CD4-positive, alpha-beta T cell treated with Interleukin-2 at 100 ng/mL for 4 hours (primary cell): Measurements from ENCODE around the gene HK2.
"Not testable (repeated sequence)": the region's sequence is repeated elsewhere in the genome, so short reads cannot be mapped to it uniquely, and the experiment has no call there.

Experiments used
- DNase-seq: peaks from one replicate; pipeline ENCODE4 v3.0.0-alpha.2; 2020; ENCODE audit warnings: low spot score

The HK2 gene

DNA sequence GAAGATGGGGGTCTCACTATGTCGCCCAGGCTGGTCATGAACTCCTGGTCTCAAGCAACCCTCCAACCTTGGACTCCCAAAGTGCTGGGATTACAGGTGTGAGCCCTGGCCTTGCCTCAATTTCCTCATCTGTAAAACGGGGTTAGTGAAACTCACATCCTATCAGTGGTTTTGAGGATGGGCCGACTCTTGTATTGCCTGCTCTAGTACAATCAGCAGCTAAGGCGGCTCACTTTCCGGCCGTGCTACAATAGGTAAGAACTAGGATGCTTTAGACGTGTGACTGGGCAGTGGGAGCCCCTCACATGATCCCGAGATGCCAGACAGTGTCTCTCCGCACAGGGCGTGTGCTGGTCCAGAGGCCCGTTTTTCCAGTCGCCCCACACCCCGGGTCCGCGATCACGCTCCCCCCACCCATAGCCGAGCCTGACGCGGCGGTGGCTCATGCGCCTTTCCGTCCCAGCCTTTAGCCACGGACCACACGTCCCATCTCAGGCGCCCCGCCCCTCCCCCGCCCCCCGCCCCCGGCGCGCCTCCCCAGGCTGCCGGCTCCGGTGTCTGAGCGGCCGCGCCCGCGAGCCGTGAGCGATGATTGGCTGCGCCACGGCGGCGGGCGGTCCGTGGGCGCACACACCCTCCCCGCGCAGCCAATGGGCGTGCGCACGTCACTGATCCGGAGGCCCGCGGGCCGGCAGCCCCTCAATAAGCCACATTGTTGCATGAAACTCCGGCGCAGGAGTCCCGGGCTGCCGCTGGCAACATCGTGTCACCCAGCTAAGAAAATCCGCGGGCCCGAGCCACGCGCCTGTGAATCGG lies at the start of gene HK2:
HK2 (plus strand) TSS at position 710 of the 816 bp plus-strand sequence. CDS start 454 bp downstream, outside the sequence.
- peak; percentile 77 for DNase-seq

DNA sequence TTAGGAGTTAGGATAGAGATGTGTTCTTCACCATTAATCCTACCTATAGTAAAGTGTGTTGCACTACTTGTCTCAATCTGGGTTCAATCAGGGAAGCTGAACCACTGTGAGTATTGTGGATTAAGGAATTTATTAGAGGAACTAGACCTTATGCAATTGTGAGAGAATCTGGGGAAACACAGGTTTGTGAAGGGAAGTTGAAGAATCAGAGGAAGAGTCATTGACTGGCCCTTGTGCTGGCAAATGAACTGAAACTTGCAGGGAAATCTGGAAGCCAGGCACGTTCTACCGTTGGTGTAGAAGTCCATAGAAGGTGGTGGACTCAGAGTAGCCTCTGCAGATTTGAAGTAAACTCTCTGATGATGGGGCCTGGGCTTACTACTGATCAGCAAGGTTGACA lies 44.7 kb upstream of the HK2 start:
- DNase-seq: no peak

DNA sequence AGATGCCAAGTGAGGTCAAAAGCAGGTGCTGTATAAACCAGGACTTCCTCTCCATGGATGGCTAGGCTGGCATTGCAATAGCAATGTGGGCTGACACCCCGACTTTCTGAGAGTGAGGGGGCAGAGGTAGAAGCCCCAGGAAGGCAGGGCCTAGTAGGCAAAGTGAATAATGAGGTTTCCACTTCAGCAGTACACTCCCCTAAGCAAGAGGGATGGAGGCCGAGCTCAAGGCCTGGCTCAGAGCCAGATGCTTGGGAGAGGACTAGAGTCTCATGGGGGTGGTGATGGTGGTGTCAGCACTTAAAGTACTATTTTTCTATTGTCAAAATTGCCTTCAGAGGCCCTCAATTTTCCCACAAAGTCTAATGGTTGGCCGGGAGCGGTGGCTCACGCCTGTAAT lies 41.6 kb upstream of the HK2 start:
- no peak for DNase-seq

DNA sequence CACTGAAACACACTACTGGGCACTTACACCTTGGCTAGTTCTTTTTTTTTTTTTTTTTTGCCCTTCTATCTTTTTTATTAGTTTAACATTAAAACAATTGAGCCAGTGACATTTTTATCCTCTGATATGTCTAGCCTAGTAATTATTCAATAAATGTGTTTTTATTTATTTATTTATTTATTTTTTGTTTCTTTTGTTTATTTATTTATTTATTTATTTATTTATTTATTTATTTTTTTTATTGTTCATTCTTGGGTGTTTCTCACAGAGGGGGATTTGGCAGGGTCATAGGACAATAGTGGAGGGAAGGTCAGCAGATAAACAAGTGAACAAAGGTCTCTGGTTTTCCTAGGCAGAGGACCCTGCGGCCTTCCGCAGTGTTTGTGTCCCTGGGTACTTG lies 39.0 kb upstream of the HK2 start:
- not testable (repeated sequence) for DNase-seq

DNA sequence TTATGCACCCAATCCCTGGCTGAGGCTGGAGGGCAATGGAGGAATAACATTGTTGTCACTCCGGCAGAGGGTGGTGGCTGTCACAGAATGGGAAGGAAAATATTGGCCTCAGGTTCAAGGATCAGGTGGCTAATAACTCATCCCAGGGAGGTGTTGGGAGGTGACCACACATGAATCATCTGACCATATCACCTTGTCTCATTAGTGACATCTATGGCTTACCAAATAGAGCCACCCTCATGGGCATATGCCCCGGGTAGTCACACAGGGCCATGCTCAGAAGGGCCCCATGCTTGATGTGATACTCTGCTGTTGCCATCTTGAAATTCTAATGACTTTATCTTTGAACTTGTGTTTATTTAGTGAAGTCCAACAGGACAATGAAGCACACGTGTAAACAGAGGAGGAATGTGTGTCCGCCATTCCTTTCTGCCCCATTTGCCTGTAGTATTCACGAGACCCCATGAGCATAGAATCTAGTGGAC lies 27.5 kb upstream of the HK2 start:
- no peak for DNase-seq

DNA sequence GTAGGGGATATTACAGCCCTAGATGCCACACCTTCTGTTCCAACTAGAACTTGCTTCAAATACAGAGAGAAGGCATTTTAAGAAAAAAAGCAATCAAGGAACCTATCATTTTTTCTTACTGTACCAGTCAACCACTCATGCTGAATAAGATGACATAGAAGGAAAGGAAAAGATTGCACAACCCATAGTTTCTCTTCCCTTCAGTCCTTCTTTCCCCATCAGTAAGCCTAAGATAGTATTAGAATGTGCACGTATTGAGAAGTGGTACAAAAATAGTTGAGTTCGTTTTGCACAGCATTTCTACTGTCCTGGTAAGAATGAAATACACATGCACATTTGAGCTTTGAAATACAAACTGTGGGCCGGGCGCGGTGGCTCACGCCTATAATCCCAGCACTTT lies 27.0 kb upstream of the HK2 start:
- DNase-seq: no peak

DNA sequence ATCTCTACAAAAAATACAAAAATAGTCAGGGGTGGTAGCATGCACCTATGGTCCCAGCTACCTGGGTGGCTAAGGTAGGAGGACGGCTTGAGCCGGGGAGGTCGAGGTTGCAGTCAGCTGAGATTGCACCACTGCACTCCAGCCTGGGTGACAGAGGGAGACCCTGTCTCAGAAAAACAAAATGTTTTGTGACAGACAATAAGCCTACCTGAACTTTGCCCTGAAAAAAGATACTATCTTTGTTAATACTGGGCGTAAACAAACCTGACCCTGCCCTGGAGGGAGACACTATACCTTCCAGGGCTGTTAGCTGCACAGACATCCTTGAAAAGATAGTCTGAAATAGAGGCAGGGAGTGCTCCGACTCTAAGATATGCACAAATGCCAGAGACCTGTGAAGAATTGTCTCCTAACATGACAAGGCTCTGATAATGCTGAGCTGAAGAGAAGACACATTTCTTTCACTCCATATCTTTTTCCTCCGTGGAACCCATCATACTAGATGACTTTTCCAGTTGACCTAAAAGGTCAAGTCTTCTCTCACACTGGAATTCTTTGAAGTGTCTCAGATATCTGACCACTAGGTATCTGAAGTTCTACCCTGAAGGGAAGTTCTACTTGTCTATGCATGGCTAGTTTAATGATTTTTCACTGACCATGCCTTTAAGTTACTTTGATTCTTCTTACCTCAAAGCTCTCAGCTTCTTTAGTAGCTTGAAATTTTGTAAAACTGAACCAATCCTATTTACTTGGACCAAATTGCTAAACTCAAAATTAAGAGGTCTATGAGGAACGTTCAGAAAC lies 20.9 kb upstream of the HK2 start:
- DNase-seq: no peak

DNA sequence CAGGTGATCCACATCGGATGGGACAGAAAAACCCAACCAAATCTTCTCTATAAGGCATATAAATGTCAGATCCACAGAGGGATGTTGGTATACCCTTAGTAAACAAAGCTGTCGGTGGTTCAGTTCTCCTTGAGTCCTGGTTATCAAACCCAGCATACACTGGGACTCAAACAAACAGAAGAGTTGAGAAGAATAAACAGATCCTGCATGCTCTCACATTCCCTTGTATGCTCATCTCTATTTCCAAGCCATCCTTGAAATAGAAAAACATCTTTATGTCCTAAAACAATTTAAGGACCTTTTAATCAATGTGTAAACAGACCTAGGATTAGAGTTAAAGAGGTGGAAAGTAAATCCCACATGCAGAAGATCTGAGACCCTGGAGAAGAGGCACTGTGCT lies 19.8 kb upstream of the HK2 start:
- DNase-seq: no peak

DNA sequence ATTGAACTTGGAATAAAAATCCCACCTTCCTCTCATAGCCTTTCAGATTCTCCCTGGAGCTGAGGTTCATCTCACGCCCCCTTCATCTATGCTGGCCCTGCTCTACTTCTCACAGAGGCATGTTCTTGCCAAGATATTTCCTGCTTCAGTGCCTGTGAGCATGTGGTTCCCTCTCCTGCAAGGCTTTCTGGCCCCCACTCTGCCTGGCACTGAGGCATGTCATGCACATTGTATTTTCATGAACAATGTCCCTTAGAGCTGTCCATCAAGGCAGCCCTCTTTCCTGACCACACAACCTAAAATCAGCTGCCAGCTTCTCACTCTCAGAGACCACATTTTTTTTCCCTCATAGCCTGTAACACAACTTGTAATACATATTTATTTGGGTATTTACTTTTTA lies 18.0 kb upstream of the HK2 start:
- no peak for DNase-seq

DNA sequence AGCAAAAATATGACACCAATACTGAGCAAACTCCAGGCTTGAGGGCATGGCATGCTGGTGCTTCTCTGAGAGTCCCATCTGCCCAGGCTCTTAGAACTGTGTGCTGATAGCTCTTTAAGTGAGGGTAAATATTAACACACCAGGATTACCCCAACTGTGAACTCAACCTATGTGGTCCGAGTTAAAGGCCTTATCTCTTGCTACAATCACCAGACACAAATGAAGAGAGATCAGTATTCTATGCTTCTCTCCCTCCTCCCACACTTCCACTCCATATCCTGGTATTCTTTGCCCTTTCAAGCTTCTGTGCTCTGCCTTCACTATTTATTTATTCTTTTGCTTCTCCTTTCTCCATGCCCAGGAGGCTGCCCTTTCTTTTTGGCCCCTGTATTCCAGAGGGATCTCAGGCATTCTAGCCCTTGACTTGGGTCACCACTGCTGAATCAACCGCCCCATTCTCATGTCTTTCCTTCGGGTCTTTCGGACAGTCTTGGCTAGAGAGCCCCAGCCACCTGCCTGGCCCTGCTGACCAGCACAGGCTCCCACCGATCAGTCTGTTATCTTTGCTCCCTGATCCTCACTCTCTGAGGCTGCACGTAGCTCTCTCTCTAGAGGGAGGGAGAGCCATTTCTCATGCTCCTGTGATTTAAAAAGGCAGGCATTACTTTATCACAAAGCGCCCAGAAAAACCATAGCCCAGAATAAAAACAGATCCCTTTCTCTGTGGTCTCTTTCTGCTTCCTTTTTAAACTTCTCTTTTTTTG lies 17.2 kb upstream of the HK2 start:
- no peak for DNase-seq

DNA sequence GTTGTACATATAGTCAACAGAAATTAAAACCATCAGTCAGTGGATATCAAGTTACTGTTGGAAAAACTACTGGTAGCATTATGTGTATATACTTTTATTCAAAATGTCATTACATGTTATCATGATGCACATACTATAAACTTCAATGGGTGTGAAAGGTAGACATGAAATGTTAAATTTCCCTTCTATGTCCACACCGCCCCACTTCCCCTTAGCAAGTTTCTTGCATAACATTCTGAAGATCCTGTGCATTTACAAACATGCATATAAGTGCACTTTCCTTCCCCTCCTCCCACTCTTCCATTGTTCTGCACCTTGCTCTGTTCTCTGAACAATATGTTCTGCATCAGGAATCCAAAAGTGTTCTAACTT lies 16.6 kb upstream of the HK2 start:
- no peak for DNase-seq

DNA sequence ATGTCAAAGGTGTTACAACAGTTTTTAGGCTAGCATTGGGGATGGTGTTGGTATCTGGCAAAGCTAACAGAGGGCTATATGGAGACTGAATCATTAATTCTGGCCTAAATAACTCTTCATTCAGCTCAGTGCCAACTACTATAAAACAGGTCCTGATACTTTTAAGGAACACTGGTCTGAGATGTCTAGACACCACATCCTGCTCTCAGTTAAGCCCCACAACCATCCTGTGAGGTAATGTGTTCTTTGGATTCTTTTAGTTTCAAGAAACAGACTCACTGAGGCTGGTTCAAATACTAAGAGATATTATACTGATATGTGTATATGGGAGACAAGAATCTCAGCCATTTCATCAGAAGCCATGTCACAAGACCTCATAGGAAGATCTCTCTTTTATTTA lies 14.2 kb upstream of the HK2 start:
- DNase-seq: no peak

DNA sequence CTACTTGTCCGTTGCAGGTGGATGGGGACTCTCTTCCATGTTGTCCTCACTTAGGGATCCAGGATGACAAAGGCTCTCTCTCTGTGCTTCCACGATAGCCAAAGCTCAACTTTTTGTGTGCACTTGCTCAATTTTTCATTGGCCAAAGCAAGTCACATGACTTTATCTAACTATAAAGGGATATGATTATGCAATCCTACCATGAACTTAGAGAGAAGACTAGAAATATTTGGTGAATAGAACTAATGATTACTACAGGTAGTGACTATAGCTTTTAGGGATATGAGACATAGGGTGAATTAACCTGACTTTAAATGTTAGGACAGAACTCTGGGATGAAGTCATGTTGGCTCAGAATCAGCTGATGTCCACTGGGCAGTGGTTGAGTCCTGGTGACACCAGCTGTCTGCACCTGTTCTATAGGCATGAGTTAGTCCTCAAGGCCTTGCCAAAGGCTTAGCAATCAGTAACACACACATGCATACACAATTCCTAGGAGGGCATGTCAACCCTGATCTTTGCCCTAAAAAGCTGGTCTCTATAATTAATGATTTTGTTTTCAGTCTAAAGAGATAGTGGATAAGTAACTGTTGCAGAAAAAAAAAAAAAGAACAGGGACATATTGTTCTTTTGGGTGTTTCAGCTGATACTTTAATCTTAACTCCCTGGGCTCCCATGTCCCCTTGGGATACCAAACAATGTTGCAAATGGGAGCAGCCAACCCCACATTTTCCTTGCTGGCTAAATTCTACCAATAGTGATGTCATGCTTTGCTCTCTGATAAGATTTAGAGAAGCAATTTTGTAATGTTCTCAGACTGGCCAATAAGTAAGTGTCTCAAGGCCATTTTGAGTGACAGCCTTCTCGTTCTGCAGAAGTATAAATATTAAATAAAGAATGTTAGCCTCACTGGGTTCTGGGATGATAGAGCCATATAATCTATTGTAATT lies 12.5 kb upstream of the HK2 start:
- no peak for DNase-seq

DNA sequence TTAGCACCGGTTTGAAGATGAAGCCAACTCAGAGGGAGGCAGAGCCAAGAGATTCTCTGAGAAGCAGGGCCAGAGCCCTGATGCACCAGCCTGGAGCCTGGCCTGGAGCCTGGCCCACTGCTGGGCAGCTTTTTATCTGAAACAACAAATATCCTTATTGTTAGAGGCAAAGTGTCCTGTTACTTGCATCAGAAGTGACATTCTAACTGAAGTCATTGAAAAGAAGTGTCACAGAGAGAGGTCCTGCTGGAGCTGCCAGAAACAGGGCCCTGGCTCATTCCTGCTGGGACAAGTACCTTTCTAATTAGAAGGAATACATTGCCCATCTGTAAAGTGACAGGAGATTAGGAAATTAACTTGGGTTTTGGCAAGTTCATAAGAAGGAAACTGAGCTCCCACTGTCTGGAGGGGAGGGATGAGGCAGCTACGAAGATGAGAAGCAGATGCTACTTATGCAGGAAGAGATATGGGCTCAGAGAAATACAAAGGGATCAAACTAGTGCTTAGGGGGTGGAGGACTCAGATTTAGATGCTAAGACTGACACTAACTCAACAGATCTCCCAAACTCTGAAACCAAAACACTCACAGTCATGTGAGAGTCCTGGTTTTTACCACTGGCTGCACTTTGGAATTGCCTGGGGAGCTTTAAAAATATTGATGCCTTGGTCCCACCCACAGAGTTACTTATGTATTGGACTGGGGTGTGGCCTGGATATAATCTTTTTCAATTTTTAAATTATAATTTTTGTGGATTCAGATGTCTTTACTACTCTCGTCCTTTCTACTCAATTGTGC lies 11.0 kb upstream of the HK2 start:
- no peak for DNase-seq

DNA sequence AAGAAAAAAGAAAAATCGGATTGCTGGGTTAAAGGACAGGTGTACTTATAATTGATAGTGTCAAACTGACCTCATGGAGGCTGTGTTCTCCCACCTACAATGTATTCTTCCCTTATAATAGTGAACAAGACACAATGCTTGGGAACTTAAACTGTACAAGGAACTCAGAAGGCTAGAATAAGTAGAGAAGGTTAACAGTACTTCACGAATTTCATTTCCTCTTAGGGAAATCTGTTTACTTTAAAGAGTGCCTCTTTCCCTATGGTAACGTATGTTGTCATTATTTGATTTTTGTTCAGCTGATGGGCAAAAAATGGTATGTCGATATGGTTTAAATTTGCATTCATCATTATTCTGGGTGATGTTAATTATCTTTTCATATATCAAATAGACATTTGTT lies 9.2 kb upstream of the HK2 start:
- no peak for DNase-seq

DNA sequence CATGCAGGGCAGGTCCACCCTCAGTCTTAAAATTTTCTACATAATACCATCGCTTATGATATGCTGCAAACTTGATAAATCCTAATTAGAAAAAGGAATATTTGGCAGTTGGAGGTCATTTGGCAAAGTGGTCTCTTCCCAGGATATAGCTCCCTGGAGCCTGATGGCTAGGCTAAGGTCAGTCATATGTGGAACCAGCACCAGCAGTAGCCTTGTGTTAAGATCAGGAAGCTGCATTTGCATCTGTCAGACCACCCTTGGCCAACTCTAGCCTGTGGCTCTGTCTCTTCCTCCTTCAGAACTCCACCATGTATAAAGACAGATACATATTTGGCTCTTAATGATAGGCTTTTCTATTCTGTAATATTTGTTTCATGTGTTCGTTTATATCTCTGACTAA lies 5.4 kb upstream of the HK2 start:
- no peak for DNase-seq

DNA sequence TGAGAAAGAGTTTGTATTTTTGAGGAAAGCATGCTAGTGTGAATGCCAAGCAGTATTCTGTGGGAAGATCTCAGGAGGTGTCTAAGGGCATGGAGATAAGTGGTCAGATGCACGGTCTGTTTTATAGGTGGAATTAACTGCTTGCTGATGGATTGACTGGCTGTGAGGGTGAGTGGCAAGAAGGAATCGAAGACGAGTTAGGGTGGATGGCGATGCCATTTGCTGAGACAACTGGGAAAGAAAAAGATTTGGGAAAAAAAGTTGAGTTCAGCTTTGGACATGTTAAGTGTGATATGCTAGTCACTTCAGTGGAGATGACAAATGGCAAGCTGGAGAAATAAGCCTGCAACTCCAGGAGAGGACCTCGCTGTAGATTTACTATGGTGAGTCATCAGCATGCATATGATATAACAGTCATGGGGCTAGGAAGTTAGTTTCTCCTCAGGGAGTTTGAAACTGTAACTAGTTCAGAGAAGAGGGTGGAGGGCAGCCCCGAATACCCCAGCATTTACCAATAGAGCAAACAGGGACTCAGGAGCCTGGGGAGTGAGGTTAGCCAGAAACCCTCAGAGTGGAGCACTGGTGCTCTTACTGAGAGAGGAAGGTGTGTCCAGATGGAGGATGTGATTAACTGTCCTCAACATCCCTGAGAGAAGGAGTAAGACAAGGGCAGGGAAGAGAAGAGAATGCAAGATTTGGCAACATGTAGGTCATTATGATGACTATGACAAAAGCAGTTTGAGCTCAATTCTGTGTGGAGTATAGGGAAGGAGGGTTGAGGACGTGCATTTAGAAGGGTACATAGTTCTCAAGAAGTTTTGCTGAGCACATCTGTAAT lies 2.0 kb upstream of the HK2 start:
- no peak for DNase-seq

DNA sequence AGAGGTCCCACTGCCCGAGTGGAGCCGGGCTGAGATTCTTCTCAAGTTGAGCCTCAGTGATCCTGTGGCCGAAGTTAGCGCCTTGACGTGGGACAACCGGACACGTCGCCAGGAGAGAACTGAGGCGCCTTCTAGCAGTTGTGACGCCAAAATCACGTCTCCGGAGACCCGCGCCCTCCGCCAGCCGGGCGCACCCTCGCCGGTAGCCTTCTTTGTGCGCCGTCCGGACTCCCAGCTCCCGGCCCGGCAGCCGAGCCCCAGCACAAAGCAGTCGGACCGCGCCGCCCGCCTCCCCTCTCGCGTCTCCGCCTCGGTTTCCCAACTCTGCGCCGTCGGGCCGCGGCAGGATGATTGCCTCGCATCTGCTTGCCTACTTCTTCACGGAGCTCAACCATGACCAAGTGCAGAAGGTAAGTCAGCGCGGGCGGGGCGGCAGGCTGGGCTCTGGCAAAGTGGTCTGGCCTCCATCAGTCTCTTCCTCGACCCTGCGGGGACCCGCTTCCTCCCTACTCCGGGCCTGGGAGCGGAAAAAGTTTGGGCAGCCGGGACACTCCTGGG lies 386 bp downstream of the HK2 start:
- not testable (repeated sequence) for DNase-seq
